ENCODE data around the gene PEX11G. TPM values are rescaled to one million over a fixed set of nuclear protein-coding genes. Genes with fewer than 3 reads are reported as not detected.

Gene PEX11G
- total RNA-seq, 1 donor, result 2.9 TPM

- Histone ChIP-seq H3K4me3 (ENCODE audit: insufficient read depth, low read length) (no peak overlapping the region), H3K36me3 (ENCODE audit: insufficient read depth, low read length) (no peaks in the 10 kb centered on the region), H2AFZ (ENCODE audit: low read length) (no peak overlapping the region), H3K27ac (ENCODE audit: low read depth, low read length) (no peak overlapping the region), H3K4me2 (ENCODE audit: insufficient read depth, low read length) (no peak overlapping the region), H3K4me1 (ENCODE audit: insufficient read depth, low read length) (peaks cover 16% of the 10 kb centered on the region), H3K9me3 (ENCODE audit: low read depth, low read length) (no peaks in the 10 kb centered on the region), H3K27me3 (ENCODE audit: insufficient read depth, low read length) (no peaks in the 10 kb centered on the region), H4K20me1 (ENCODE audit: insufficient read depth, low read length) (no peaks in the 10 kb centered on the region), H3K79me2 (ENCODE audit: insufficient read depth, low read length) (no peaks in the 10 kb centered on the region)
- TF ChIP-seq CTCF (IDR thresholded peaks at IDR 0.05; ENCODE audit: extremely low read depth, low read depth, low read length), result no peak
- DNase-seq (ENCODE audit: insufficient read length, low spot score, missing footprints), result peak; percentile 55
These were observed 5.1 kb downstream of the PEX11G start for GRCh38 chr19:7483720-7484201.

- no peak overlapping the region for H3K27ac ChIP-seq (ENCODE audit: low read depth, low read length)
- no peaks in the 10 kb centered on the region for H3K79me2 ChIP-seq (ENCODE audit: insufficient read depth, low read length)
- no peak overlapping the region for H3K4me2 ChIP-seq (ENCODE audit: insufficient read depth, low read length)
- no peaks in the 10 kb centered on the region for H3K27me3 ChIP-seq (ENCODE audit: insufficient read depth, low read length)
- H4K20me1 ChIP-seq (ENCODE audit: insufficient read depth, low read length), result no peaks in the 10 kb centered on the region
- H3K4me1 ChIP-seq (ENCODE audit: insufficient read depth, low read length), result peaks cover 12% of the 10 kb centered on the region
- H3K4me3 ChIP-seq (ENCODE audit: insufficient read depth, low read length), result no peak overlapping the region
- no peak for TF ChIP-seq CTCF (IDR thresholded peaks at IDR 0.05; ENCODE audit: extremely low read depth, low read depth, low read length)
- no peaks in the 10 kb centered on the region for H3K9me3 ChIP-seq (ENCODE audit: low read depth, low read length)
- DNase-seq (ENCODE audit: insufficient read length, low spot score, missing footprints), result peak; percentile 84
- no peaks in the 10 kb centered on the region for H3K36me3 ChIP-seq (ENCODE audit: insufficient read depth, low read length)
- H2AFZ ChIP-seq (ENCODE audit: low read length), result no peak overlapping the region
These were observed 6.0 kb downstream of the PEX11G start for GRCh38 chr19:7482584-7483439.

GRCh38 chr19:7480970-7481255 lies 7.9 kb downstream of the PEX11G start:
- Histone ChIP-seq H3K36me3 (ENCODE audit: insufficient read depth, low read length) (no peaks in the 10 kb centered on the region), H3K4me2 (ENCODE audit: insufficient read depth, low read length) (no peak overlapping the region), H3K4me1 (ENCODE audit: insufficient read depth, low read length) (peaks cover 12% of the 10 kb centered on the region), H3K9me3 (ENCODE audit: low read depth, low read length) (no peaks in the 10 kb centered on the region), H3K4me3 (ENCODE audit: insufficient read depth, low read length) (no peak overlapping the region), H3K79me2 (ENCODE audit: insufficient read depth, low read length) (no peaks in the 10 kb centered on the region), H3K27ac (ENCODE audit: low read depth, low read length) (no peak overlapping the region), H3K27me3 (ENCODE audit: insufficient read depth, low read length) (no peaks in the 10 kb centered on the region), H4K20me1 (ENCODE audit: insufficient read depth, low read length) (no peaks in the 10 kb centered on the region), H2AFZ (ENCODE audit: low read length) (no peak overlapping the region)
- peak; percentile 60 for DNase-seq (ENCODE audit: insufficient read length, low spot score, missing footprints)
- no peak for TF ChIP-seq CTCF (IDR thresholded peaks at IDR 0.05; ENCODE audit: extremely low read depth, low read depth, low read length)

DNA sequence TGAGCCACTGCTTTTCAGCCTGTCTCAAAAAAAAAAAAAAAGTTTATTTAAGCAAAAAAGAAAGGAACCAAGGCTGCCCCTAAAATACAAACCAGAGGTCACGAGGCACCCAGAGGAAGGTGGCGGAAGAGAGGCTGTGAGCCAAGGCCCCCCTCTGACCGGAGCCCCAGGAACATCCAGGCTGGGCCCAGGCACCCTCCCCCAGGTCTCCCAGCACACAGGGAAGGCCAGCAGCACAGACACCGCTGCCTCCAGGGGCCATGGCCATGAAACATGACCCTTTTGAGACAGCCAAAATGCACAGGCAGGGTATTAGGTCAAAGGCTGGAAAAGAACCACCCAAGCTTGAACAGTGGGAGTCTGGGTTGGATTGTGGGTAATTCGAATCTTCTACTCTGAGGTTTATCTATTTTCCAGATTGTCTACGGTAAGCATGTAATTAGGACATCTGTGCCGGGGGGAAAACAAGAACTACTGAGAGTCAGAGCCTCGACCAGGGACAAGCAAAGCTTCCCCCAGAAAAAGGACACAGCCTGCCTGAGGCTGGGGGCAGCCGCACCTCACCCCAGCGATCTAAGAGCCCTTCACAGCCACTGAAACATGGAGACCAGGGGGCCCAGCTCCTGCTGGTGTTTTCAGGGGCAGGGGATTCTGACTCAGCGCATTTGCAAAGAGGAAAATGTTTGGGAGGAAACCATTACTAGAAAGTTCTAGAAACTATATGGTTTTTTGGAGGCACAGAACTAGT lies 8.4 kb downstream of the PEX11G start:
- Histone ChIP-seq H3K27me3 (ENCODE audit: insufficient read depth, low read length) (no peaks in the 10 kb centered on the region), H4K20me1 (ENCODE audit: insufficient read depth, low read length) (no peaks in the 10 kb centered on the region), H3K9me3 (ENCODE audit: low read depth, low read length) (no peaks in the 10 kb centered on the region), H3K4me2 (ENCODE audit: insufficient read depth, low read length) (no peak overlapping the region), H3K27ac (ENCODE audit: low read depth, low read length) (no peak overlapping the region), H3K36me3 (ENCODE audit: insufficient read depth, low read length) (no peaks in the 10 kb centered on the region), H3K4me1 (ENCODE audit: insufficient read depth, low read length) (peaks cover 12% of the 10 kb centered on the region), H2AFZ (ENCODE audit: low read length) (no peak overlapping the region), H3K79me2 (ENCODE audit: insufficient read depth, low read length) (no peaks in the 10 kb centered on the region), H3K4me3 (ENCODE audit: insufficient read depth, low read length) (no peak overlapping the region)
- TF ChIP-seq CTCF (IDR thresholded peaks at IDR 0.05; ENCODE audit: extremely low read depth, low read depth, low read length), result no peak
- peak; percentile 83 for DNase-seq (ENCODE audit: insufficient read length, low spot score, missing footprints)

Data from osteoblast (primary cell).